Right lobe of liver (tissue), 4 donors: Measurements from ENCODE around the gene LRRC47.

ENCODE experiments used
- POLR2A ChIP-seq: fragments of 450-650 bp; IDR thresholded peaks from one replicate; pipeline ENCODE4 v1.6.1; 2017; ENCODE audit warnings: antibody characterized with exemption, mild to moderate bottlenecking
- TF ChIP-seq, protein P1 (sequence below), 4 donors: fragments of 200-600 bp in 3 of 4; fragments of 450-650 bp in 1 of 4; IDR thresholded peaks; one replicate each; pipeline versions ENCODE4 v1.5.1 to v1.8.0; 2016 to 2022; ENCODE audit warnings: antibody characterized with exemption in 4 of 4, mild to moderate bottlenecking in 2 of 4
- donor health status: DM: no; HTN: no; CAD: no.
- donor health status: DM: no; HTN: no; CAD: no.
- donor health status: DM: no; HTN: yes; CAD: no.

GRCh38 chr1:3807769-3808168, 11.5 kb upstream of the LRRC47 start:
- TF ChIP-seq, protein P1, sequence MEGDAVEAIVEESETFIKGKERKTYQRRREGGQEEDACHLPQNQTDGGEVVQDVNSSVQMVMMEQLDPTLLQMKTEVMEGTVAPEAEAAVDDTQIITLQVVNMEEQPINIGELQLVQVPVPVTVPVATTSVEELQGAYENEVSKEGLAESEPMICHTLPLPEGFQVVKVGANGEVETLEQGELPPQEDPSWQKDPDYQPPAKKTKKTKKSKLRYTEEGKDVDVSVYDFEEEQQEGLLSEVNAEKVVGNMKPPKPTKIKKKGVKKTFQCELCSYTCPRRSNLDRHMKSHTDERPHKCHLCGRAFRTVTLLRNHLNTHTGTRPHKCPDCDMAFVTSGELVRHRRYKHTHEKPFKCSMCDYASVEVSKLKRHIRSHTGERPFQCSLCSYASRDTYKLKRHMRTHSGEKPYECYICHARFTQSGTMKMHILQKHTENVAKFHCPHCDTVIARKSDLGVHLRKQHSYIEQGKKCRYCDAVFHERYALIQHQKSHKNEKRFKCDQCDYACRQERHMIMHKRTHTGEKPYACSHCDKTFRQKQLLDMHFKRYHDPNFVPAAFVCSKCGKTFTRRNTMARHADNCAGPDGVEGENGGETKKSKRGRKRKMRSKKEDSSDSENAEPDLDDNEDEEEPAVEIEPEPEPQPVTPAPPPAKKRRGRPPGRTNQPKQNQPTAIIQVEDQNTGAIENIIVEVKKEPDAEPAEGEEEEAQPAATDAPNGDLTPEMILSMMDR (IDR thresholded peaks at IDR 0.05), result no peak
- no peak for TF ChIP-seq POLR2A
